Uterus (tissue), 4 donors: ENCODE measurements around the gene SKIDA1. TPM values are rescaled to one million over a fixed set of nuclear protein-coding genes. Genes with fewer than 3 reads are reported as not detected.
"Not testable (repeated sequence)": the region's sequence is repeated elsewhere in the genome, so short reads cannot be mapped to it uniquely, and the experiment has no call there.

Experiments used
- DNase-seq, 2 donors: peaks; one replicate each; pipeline ENCODE4 v3.0.0-alpha.2; 2019 to 2020
- H3K27ac ChIP-seq, 2 donors: fragments of 200-600 bp; sonication (generic); 1 replicate in 1 of 2; 2 replicates in 1 of 2; pipeline ENCODE4 v1.5.1; 2016 to 2018
- H3K27me3 ChIP-seq, 2 donors: fragments of 200-600 bp; sonication (generic); one replicate each; pipeline ENCODE4 v1.5.1; 2018 to 2019; ENCODE audit warnings: control low read depth in 1 of 2
- H3K36me3 ChIP-seq, 2 donors: fragments of 200-600 bp; sonication (generic); one replicate each; pipeline ENCODE4 v1.5.1; 2019; ENCODE audit warnings: control low read depth in 1 of 2
- H3K4me1 ChIP-seq, 2 donors: fragments of 200-600 bp; sonication (generic); one replicate each; pipeline ENCODE4 v1.5.1; 2018 to 2019; ENCODE audit warnings: control low read depth in 1 of 2
- H3K4me3 ChIP-seq, 2 donors: fragments of 200-600 bp; sonication (generic); 1 replicate in 1 of 2; 2 replicates in 1 of 2; pipeline ENCODE4 v1.5.1; 2018 to 2019; ENCODE audit warnings: mild to moderate bottlenecking in 1 of 2
- H3K9me3 ChIP-seq, 2 donors: fragments of 200-600 bp; sonication (generic); one replicate each; pipeline ENCODE4 v1.5.1; 2019; ENCODE audit warnings: control low read depth in 1 of 2
- CTCF ChIP-seq, 4 experiments: fragments of 200-600 bp in 2 of 4; fragments of 450-650 bp in 2 of 4; sonication (generic) in 2 of 4; IDR thresholded peaks; one replicate each; pipeline ENCODE4 v1.5.1; 2016 to 2019; ENCODE audit warnings: antibody characterized with exemption in 4 of 4, mild to moderate bottlenecking in 2 of 4, moderate library complexity in 1 of 4
- POLR2A ChIP-seq, 2 donors: fragments of 450-650 bp; IDR thresholded peaks; one replicate each; pipeline ENCODE4 v1.6.1; 2016; ENCODE audit warnings: antibody characterized with exemption in 2 of 2, mild to moderate bottlenecking in 1 of 2, moderate library complexity in 1 of 2
- intact Hi-C: fragments of 100-400 bp; cut with DNase I; formaldehyde crosslinking; loops from one replicate; pipeline ENCODE4 v1.15.1; 2023; ENCODE audit warnings: low total_unique reads
- total RNA-seq, 4 donors: library from RNA; depleted of rRNA in 3 of 4; stranded (reverse); fragments of >200 nt in 3 of 4; gene quantifications; one replicate each; pipeline versions ENCODE4 v1.1.0 to v1.2.4, GENCODE V29; 2014 to 2023
- donor health status: DM: yes; HTN: yes; CAD: no.

The SKIDA1 gene
- total RNA-seq, result 1 to 10 TPM in 2 of 4 donors, under 1 TPM in 1, not detected in 1; 0.26 to 4.9 (median 1.6) TPM

GRCh38 chr10:21525367-21526187 lies at the start of gene SKIDA1:
Gene SKIDA1, minus strand, starts transcription at chr10:21525682. Its CDS starts 7,860 bp downstream, at chr10:21517822.
- Histone ChIP-seq H3K27me3 (no peaks in the 10 kb centered on the region), H3K4me1 (no peaks in the 10 kb centered on the region), H3K4me3 (peak within 1 kb of the TSS; percentile 70 to 75), H3K9me3 (no peaks in the 10 kb centered on the region), H3K27ac (peak within 1 kb of the TSS; percentile 99 to 100), H3K36me3 (no peaks in the 10 kb centered on the region)
- intact Hi-C loops, result loop anchor here (10.0 kb wide), 1 partner anchor 729 kb away; no protein-coding TSS in a partner anchor
- TF ChIP-seq POLR2A (IDR thresholded peaks at IDR 0.05), result peak in 1 of 2 donors; percentile 19
- peak in 1 of 4 experiments; percentile 18 for TF ChIP-seq CTCF (IDR thresholded peaks at IDR 0.05)
- DNase-seq, result peak; percentile 84 to 89

- H3K27me3 ChIP-seq, DNase-seq, intact Hi-C loops, H3K36me3 ChIP-seq, H3K27ac ChIP-seq, H3K4me1 ChIP-seq, H3K4me3 ChIP-seq, H3K9me3 ChIP-seq: not testable (repeated sequence)
Measured at GRCh38 chr10:21574514-21574913, 49.0 kb upstream of the SKIDA1 start.

- H3K4me3 ChIP-seq, result no peak overlapping the region
Measured at GRCh38 chr10:21572578-21572977, 47.1 kb upstream of the SKIDA1 start.

GRCh38 chr10:21570761-21571521 lies 45.5 kb upstream of the SKIDA1 start:
- Histone ChIP-seq H3K27ac (no peak overlapping the region), H3K36me3 (no peaks in the 10 kb centered on the region), H3K9me3 (no peaks in the 10 kb centered on the region), H3K4me1 (peaks cover 0 to 6% of the 10 kb centered on the region in 2 donors), H3K4me3 (no peak overlapping the region), H3K27me3 (no peaks in the 10 kb centered on the region)
- no peak for DNase-seq
- intact Hi-C loops, result no loop called here
- TF ChIP-seq POLR2A (IDR thresholded peaks at IDR 0.05) (no peak), CTCF (IDR thresholded peaks at IDR 0.05) (no peak)

More at GRCh38 chr10:21572578-21572977, 47.1 kb upstream of the SKIDA1 start:
- TF ChIP-seq POLR2A (IDR thresholded peaks at IDR 0.05) (no peak), CTCF (IDR thresholded peaks at IDR 0.05) (no peak)
- Histone ChIP-seq H3K9me3 (no peaks in the 10 kb centered on the region), H3K4me1 (peaks cover 0 to 6% of the 10 kb centered on the region in 2 donors), H3K27me3 (no peaks in the 10 kb centered on the region), H3K27ac (no peak overlapping the region), H3K36me3 (no peaks in the 10 kb centered on the region)
- peak; percentile 36 to 58 for DNase-seq
- intact Hi-C loops, result no loop called here

GRCh38 chr10:21558984-21559383 lies 33.5 kb upstream of the SKIDA1 start:
- not testable (repeated sequence) for H3K4me1 ChIP-seq, H3K9me3 ChIP-seq

GRCh38 chr10:21556527-21556926 lies 31.0 kb upstream of the SKIDA1 start:
- Histone ChIP-seq H3K36me3 (no peaks in the 10 kb centered on the region), H3K27ac (no peak overlapping the region), H3K4me3 (no peak overlapping the region), H3K4me1 (no peaks in the 10 kb centered on the region), H3K27me3 (no peaks in the 10 kb centered on the region), H3K9me3 (no peaks in the 10 kb centered on the region)
- DNase-seq, result no peak
- no peak for TF ChIP-seq POLR2A (IDR thresholded peaks at IDR 0.05)
- no peak for TF ChIP-seq CTCF (IDR thresholded peaks at IDR 0.05)
- intact Hi-C loops, result no loop called here

More at GRCh38 chr10:21558984-21559383, 33.5 kb upstream of the SKIDA1 start:
- H3K4me3 ChIP-seq, H3K36me3 ChIP-seq, DNase-seq, H3K27me3 ChIP-seq, H3K27ac ChIP-seq, intact Hi-C loops: not testable (repeated sequence)
